Measurements from ENCODE around the gene TEX26. TPM values are rescaled to one million over a fixed set of nuclear protein-coding genes. Genes with fewer than 3 reads are reported as not detected.

TEX26 gene
- total RNA-seq, 2 donors from 2014 or later, result not detected

DNA sequence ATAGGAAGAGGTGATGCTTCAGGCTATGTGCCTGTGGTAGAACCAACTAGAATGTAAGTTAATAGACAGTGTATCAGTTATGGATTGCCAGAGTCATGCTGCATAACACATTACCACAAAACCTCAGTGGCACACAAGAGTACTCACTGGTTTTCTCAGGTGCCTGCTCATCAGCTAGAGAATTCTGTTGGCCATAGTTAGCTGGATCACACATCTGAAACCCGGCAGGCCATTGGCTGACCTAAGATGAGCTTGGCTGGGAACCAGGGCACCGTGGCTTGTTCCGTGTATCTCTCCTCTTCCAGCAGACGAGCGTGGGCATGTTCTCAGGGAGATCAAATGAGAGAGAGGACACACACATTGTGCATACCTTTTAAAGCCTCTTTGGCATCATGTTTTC is 76.7 kb downstream of the TEX26 start:
- no peak overlapping the region for H3K4me3 Mint-ChIP-seq
- no peaks in the 10 kb centered on the region for H3K36me3 Mint-ChIP-seq (ENCODE audit: low read depth)
- H3K4me1 ChIP-seq (ENCODE audit: control insufficient read depth, insufficient read depth, low read length), result no peaks in the 10 kb centered on the region
- no peaks in the 10 kb centered on the region for H3K27me3 Mint-ChIP-seq (ENCODE audit: insufficient read depth)
- peaks cover 13% of the 10 kb centered on the region for H3K4me1 Mint-ChIP-seq
- DNase-seq, result peak; percentile 27
- TF ChIP-seq CTCF (conservative IDR thresholded peaks at IDR 0.05), result no peak
- WGBS, 2 experiments (ENCODE audit: insufficient coverage in 1 of 2, insufficient read length in 1 of 2), result 96 to 100% methylated on average over 5 of the region's 5 CpGs
- H3K4me3 ChIP-seq (ENCODE audit: low read length), result no peak overlapping the region
- H3K27ac Mint-ChIP-seq, result no peak overlapping the region
- H3K9me3 Mint-ChIP-seq, result no peaks in the 10 kb centered on the region
- no peaks in the 10 kb centered on the region for H3K9me3 ChIP-seq (ENCODE audit: control insufficient read depth, low read length)
- no peaks in the 10 kb centered on the region for H3K36me3 ChIP-seq (ENCODE audit: control insufficient read depth, insufficient read depth, low read length)
- no peaks in the 10 kb centered on the region for H3K27me3 ChIP-seq (ENCODE audit: control insufficient read depth, insufficient read depth, low read length, poor library complexity, severe bottlenecking)
- no peak overlapping the region for H3K27ac ChIP-seq (ENCODE audit: low read depth, low read length)
- no peak overlapping the region for H3K9ac ChIP-seq (ENCODE audit: extremely low read depth, low read length, poor library complexity, severe bottlenecking)

DNA sequence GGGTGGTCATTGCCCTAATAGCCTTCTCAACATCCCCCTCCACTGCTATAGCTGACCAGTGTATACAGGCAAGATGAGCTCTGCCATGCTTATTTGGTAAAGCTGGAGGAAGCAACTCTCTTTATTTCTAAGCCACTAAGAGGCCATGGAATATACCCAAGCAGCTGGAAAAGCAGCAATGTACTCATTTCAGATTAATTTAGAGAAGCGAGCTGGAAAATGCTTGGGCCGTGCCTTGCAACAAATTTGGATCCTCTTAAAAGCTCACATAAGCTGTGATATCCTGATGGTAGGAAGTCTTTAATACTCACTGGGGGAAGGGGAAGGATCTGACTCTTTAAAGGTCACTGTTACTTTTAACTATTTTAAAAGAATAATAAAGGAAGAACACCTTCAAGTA is 77.8 kb downstream of the TEX26 start:
- Mint-ChIP-seq H3K4me3 (no peak overlapping the region), H3K9me3 (no peaks in the 10 kb centered on the region), H3K27me3 (ENCODE audit: insufficient read depth) (no peaks in the 10 kb centered on the region), H3K36me3 (ENCODE audit: low read depth) (no peaks in the 10 kb centered on the region), H3K27ac (no peak overlapping the region), H3K4me1 (peaks cover 13% of the 10 kb centered on the region)
- Histone ChIP-seq H3K36me3 (ENCODE audit: control insufficient read depth, insufficient read depth, low read length) (no peaks in the 10 kb centered on the region), H3K9me3 (ENCODE audit: control insufficient read depth, low read length) (no peaks in the 10 kb centered on the region), H3K4me3 (ENCODE audit: low read length) (no peak overlapping the region), H3K27ac (ENCODE audit: low read depth, low read length) (no peak overlapping the region), H3K9ac (ENCODE audit: extremely low read depth, low read length, poor library complexity, severe bottlenecking) (no peak overlapping the region), H3K27me3 (ENCODE audit: control insufficient read depth, insufficient read depth, low read length, poor library complexity, severe bottlenecking) (no peaks in the 10 kb centered on the region), H3K4me1 (ENCODE audit: control insufficient read depth, insufficient read depth, low read length) (no peaks in the 10 kb centered on the region)
- no peak for TF ChIP-seq CTCF (conservative IDR thresholded peaks at IDR 0.05)
- WGBS, 2 experiments (ENCODE audit: insufficient coverage in 1 of 2, insufficient read length in 1 of 2), result 90% methylated on average over 2 of the region's 2 CpGs; no CpG with 5 or more reads in 1 of the 2 experiments
- DNase-seq, result peak; percentile 9

GRCh38 chr13:31011193-31011860 is 78.9 kb downstream of the TEX26 start:
- WGBS, 2 experiments (ENCODE audit: insufficient coverage in 1 of 2, insufficient read length in 1 of 2), result 41% methylated on average over 3 to 5 of the region's 5 CpGs
- Mint-ChIP-seq H3K9me3 (no peaks in the 10 kb centered on the region), H3K4me3 (no peak overlapping the region), H3K27me3 (ENCODE audit: insufficient read depth) (no peaks in the 10 kb centered on the region), H3K36me3 (ENCODE audit: low read depth) (no peaks in the 10 kb centered on the region), H3K4me1 (peaks cover 13% of the 10 kb centered on the region), H3K27ac (no peak overlapping the region)
- H3K9ac ChIP-seq (ENCODE audit: extremely low read depth, low read length, poor library complexity, severe bottlenecking), result no peak overlapping the region
- no peak overlapping the region for H3K4me3 ChIP-seq (ENCODE audit: low read length)
- DNase-seq, result peak; percentile 32
- no peaks in the 10 kb centered on the region for H3K27me3 ChIP-seq (ENCODE audit: control insufficient read depth, insufficient read depth, low read length, poor library complexity, severe bottlenecking)
- no peak for TF ChIP-seq CTCF (conservative IDR thresholded peaks at IDR 0.05)
- no peaks in the 10 kb centered on the region for H3K9me3 ChIP-seq (ENCODE audit: control insufficient read depth, low read length)
- H3K36me3 ChIP-seq (ENCODE audit: control insufficient read depth, insufficient read depth, low read length), result no peaks in the 10 kb centered on the region
- H3K27ac ChIP-seq (ENCODE audit: low read depth, low read length), result peak overlapping the region; percentile 42
- no peaks in the 10 kb centered on the region for H3K4me1 ChIP-seq (ENCODE audit: control insufficient read depth, insufficient read depth, low read length)

Data from endodermal cell (in vitro differentiated cells).